Activated naive CD4-positive, alpha-beta T cell treated with anti-CD3 and anti-CD28 coated beads, Interleukin-2, amount 50 U/mL, for 72 hours (primary cell): Measurements from ENCODE around the gene FMNL1. TPM values are rescaled to one million over a fixed set of nuclear protein-coding genes. Genes with fewer than 3 reads are reported as not detected.

Experiments used
- ATAC-seq, 2 donors: fragments of 150-1000 bp; cut with Tn5 transposase; 2 replicates each; pipeline ENCODE4 v1.10.0; 2021; ENCODE audit warnings: mild to moderate bottlenecking in 2 of 2, moderate library complexity in 2 of 2
- DNase-seq, 2 donors: peaks; one replicate each; pipeline ENCODE4 v3.0.0; 2021 to 2022; ENCODE audit warnings: low spot score in 2 of 2
- H3K27ac Mint-ChIP-seq, 2 donors: one replicate each; pipeline ENCODE4 v1.8.0; 2022; ENCODE audit warnings: mild to moderate bottlenecking in 2 of 2, mixed read lengths in 2 of 2
- H3K36me3 Mint-ChIP-seq, 2 donors: one replicate each; pipeline ENCODE4 v1.8.0; 2022; ENCODE audit warnings: mixed read lengths in 2 of 2
- H3K9me3 Mint-ChIP-seq, 2 donors: one replicate each; pipeline ENCODE4 v1.8.0; 2022; ENCODE audit warnings: mixed read lengths in 2 of 2
- total RNA-seq, 2 donors: library from RNA; stranded (reverse); gene quantifications; one replicate each; pipeline ENCODE4 v1.2.3, GENCODE V29; 2022

FMNL1 gene
- total RNA-seq, 2 donors from 2014 or later = 221 to 735 TPM

DNA sequence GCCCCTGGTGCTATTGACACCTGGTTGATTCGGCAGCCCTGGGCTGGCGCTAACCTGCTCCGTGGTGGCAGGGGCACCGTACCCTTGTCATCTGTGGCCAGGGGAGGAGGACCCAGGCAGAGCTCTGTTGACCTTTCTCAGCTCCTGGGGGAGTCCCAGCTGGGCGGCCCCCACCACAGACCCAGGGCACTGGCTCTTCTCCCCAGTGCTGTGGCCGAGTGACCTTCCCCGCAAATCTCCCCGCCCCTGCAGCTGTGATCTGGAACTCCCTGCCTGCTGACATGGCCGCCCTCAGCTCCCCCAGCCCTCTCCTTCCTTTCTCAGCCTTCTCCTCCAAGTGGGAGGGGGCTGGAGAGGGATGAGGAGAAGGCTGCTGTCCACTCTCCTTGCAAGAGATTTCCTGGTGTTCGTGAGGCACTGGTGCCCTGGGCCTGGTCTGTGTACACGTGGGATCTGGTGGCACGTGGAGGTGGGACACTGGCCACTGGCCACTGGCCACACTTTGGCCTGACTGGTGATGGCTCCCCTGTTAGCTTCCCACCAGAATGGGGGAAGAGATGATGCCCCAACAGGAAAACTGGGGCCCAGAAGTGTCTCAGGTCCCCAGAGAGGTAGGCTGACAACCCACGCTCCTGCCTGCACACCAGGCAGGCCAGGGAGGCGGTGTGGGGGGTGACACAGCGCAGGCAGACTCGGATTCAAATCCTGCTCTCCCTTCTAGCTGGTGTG is 8.2 kb downstream of the FMNL1 start:
- Mint-ChIP-seq H3K36me3 (peaks cover 28 to 53% of the 10 kb centered on the region in 2 donors), H3K27ac (peak overlapping the region; percentile 99 to 100)
- peak in 1 of 2 donors; percentile 55 for ATAC-seq

DNA sequence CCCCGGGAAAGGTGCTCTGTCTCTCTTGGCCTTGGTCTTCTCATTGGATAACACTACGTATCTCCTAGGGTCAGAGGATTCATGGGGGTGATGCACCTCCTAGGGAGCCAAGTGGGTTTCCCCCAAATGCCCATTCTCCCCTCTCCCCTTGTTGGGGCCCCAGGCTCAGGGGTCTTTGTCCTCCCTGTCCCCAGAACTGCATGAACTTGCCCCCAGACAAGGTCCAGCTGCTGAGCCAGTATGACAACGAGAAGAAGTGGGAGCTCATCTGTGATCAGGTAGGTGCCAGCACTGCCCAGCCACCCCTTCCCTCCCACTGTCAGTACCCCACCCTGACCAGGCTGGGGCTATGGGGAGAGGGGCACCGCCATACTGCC is 8.7 kb downstream of the FMNL1 start:
- Mint-ChIP-seq H3K36me3 (peaks cover 22 to 51% of the 10 kb centered on the region in 2 donors), H3K9me3 (no peaks in the 10 kb centered on the region), H3K27ac (peak overlapping the region; percentile 99 to 100)
- ATAC-seq = no peak
- peak in 1 of 2 donors; percentile 61 for DNase-seq

More for the DNA sequence above, 8.2 kb downstream of the FMNL1 start:
- H3K9me3 Mint-ChIP-seq = no peaks in the 10 kb centered on the region
- peak in 1 of 2 donors; percentile 90 for DNase-seq

- no peaks in the 10 kb centered on the region for H3K9me3 Mint-ChIP-seq
- ATAC-seq (no peak), DNase-seq (no peak)
Observed at GRCh38 chr17:45230787-45231480, 9.2 kb downstream of the FMNL1 start.

DNA sequence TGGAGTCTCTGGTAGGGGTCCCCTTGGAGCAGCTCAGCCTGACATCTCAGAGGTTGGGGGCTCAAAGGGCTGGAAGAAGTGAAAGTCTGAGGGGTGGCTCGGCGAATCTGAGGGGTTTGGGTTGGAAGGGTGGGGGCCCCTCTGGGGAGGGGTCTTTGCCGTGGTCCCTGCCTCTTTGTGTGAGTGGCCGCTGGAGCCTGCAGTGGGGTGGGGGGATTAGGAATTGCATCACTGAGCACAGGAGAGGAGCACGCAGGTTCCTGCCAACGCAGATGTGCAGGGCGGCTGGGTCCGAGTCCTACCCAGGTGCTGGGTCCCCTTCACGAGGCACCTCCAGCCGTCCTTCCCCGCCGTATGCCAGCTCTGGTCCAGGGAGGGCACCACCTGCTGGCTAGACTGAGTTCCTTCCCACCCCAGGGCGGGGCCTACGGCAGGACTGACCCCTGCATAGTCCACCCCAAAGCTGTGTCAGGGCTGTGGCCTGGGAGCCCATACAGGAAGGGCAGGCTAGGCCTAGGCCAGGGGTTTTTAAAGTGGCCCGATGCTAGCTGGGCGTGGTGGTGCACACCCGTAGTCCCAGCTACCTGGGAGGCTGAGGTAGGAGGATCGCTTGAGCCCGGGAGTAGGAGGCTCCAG is 9.9 kb downstream of the FMNL1 start:
- Mint-ChIP-seq H3K9me3 (no peaks in the 10 kb centered on the region), H3K36me3 (peaks cover 18 to 45% of the 10 kb centered on the region in 2 donors), H3K27ac (peak overlapping the region; percentile 38 to 100)
- DNase-seq (peak; percentile 27 to 65), ATAC-seq (no peak)

More at GRCh38 chr17:45230787-45231480, 9.2 kb downstream of the FMNL1 start:
- peak overlapping the region; percentile 99 to 100 for H3K27ac Mint-ChIP-seq
- peaks cover 22 to 49% of the 10 kb centered on the region in 2 donors for H3K36me3 Mint-ChIP-seq

- H3K27ac Mint-ChIP-seq = peak overlapping the region; percentile 73 to 100
- no peak for ATAC-seq
- H3K36me3 Mint-ChIP-seq = peaks cover 27 to 47% of the 10 kb centered on the region in 2 donors
- DNase-seq = no peak
- H3K9me3 Mint-ChIP-seq = no peaks in the 10 kb centered on the region
Observed at GRCh38 chr17:45232514-45233422, 11.1 kb downstream of the FMNL1 start.

DNA sequence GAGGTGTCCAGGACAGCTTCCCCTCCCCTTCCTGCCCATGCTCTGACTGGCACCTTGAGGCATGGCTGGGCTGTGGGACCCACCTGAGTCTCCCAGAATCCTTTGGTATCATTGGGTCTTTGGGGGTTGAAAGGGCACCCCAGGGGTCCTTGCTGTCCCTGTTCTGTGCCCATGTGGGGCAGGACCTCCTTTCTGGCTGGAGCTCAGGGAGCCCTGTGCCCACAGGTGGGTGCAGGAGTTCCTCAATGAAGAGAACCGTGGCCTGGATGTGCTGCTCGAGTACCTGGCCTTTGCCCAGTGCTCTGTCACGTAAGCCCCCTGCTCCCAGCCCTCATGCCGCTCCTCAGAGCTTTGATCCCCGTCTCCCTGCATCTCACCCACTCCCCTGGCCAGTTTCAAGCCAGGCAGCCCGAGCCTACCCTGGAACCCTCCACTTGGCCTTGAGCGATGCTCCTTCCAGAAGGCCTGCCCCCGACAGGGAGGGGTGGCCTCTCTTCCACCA is 11.8 kb downstream of the FMNL1 start:
- no peak for DNase-seq
- Mint-ChIP-seq H3K36me3 (peaks cover 34 to 49% of the 10 kb centered on the region in 2 donors), H3K27ac (peak overlapping the region; percentile 73 to 84), H3K9me3 (no peaks in the 10 kb centered on the region)
- no peak for ATAC-seq

DNA sequence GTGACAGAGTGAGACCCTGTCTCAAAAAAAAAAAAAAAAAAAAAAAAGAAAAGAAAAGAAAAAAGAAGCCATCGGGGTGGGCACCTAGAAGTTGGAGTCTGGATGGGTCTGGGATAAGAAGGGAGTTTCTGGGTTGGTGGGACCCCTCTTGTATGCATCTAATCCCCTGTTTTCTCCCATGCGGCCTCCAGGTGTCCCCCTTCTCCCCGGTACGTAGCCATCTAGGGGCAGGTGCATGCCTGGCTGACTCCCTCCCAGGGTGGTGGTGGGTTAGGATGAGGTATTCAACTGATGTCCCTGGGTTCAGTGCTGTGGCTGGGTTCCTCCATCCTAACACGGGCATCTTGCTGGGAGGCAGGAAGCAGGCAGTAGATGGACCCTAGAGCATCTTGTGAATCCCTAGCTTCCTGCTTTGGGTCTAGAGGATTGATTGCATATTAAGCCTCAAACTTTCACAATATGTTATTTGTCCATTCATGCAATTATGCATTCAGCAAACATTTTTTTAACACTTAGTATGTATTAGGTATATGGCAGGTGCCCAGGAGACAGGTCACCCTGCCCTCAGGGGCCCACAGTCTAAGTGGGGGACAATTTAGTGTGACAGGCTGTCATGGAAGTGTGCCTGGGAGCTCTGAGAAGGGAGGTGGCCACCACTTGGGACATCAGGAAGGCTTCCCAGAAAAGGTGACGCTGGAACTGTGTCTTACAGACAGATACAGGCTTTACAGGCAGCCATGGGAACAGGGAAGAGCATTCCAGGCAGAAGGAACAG is 13.1 kb downstream of the FMNL1 start:
- ATAC-seq = peak; percentile 11 to 69
- H3K27ac Mint-ChIP-seq = peak overlapping the region in 1 of 2 donors; percentile 80
- DNase-seq = peak in 1 of 2 donors; percentile 46
- H3K9me3 Mint-ChIP-seq = no peaks in the 10 kb centered on the region
- peaks cover 44 to 59% of the 10 kb centered on the region in 2 donors for H3K36me3 Mint-ChIP-seq

- Mint-ChIP-seq H3K9me3 (no peaks in the 10 kb centered on the region), H3K36me3 (peaks cover 44 to 56% of the 10 kb centered on the region in 2 donors), H3K27ac (peak overlapping the region in 1 of 2 donors; percentile 80)
- peak; percentile 68 to 78 for DNase-seq
- ATAC-seq = peak; percentile 55 to 70
Observed at GRCh38 chr17:45235416-45236281, 14.0 kb downstream of the FMNL1 start.

- H3K36me3 Mint-ChIP-seq = peaks cover 44 to 56% of the 10 kb centered on the region in 2 donors
- ATAC-seq (no peak), DNase-seq (no peak)
- no peaks in the 10 kb centered on the region for H3K9me3 Mint-ChIP-seq
- peak overlapping the region in 1 of 2 donors; percentile 80 for H3K27ac Mint-ChIP-seq
Observed at GRCh38 chr17:45236282-45236606, 14.6 kb downstream of the FMNL1 start.

DNA sequence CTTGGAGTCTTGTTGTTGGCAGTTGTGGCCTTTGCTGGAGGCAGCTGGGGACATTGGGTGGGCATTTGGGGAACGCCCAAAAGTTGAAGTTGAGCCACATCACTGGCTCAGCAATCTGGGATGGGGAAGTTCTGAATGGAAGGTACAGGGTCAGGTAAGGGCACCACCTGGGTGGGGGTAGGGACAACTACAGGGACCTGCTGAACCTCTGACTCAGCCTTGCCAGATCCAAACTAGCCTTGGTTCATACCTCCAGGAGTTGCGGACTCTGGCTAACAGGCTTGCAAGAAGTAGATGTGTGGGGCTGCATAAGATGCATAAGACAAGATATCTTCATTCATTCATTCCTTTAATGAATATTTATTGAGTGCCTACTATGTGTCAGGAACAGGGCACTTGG is 16.0 kb downstream of the FMNL1 start:
- Mint-ChIP-seq H3K27ac (peak overlapping the region; percentile 56 to 82), H3K36me3 (peaks cover 34 to 43% of the 10 kb centered on the region in 2 donors), H3K9me3 (no peaks in the 10 kb centered on the region)
- ATAC-seq = no peak
- no peak for DNase-seq

- Mint-ChIP-seq H3K36me3 (peaks cover 34 to 43% of the 10 kb centered on the region in 2 donors), H3K27ac (peak overlapping the region; percentile 56 to 82), H3K9me3 (no peaks in the 10 kb centered on the region)
- DNase-seq (no peak), ATAC-seq (no peak)
Observed at GRCh38 chr17:45238155-45238774, 16.6 kb downstream of the FMNL1 start.

DNA sequence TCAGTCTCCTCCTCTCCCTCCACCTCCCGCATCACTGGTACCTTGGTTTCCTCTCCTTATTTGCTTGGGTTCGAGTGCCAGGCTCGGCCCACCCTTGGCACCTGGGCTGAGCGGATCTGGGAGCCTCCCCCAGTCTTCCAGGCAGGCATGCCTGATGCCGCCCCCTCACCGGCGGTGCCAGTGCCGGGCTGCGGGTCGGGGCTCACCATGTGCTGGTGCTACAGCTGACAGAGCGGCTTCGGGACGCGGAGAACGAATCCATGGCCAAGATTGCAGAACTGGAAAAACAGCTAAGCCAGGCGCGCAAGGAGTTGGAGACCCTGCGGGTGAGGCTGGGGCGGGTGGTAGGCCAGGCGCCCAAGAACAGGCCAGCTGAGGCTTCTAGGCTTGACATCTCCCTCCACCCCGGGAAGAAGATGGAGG is 19.2 kb downstream of the FMNL1 start:
- Mint-ChIP-seq H3K9me3 (no peaks in the 10 kb centered on the region), H3K27ac (peak overlapping the region in 1 of 2 donors; percentile 82), H3K36me3 (peaks cover 26 to 28% of the 10 kb centered on the region in 2 donors)
- ATAC-seq = no peak
- DNase-seq = no peak

GRCh38 chr17:45241328-45242028 is 19.8 kb downstream of the FMNL1 start:
- DNase-seq (no peak), ATAC-seq (no peak)
- peaks cover 26 to 28% of the 10 kb centered on the region in 2 donors for H3K36me3 Mint-ChIP-seq
- H3K27ac Mint-ChIP-seq = peak overlapping the region; percentile 29 to 82
- H3K9me3 Mint-ChIP-seq = no peaks in the 10 kb centered on the region

DNA sequence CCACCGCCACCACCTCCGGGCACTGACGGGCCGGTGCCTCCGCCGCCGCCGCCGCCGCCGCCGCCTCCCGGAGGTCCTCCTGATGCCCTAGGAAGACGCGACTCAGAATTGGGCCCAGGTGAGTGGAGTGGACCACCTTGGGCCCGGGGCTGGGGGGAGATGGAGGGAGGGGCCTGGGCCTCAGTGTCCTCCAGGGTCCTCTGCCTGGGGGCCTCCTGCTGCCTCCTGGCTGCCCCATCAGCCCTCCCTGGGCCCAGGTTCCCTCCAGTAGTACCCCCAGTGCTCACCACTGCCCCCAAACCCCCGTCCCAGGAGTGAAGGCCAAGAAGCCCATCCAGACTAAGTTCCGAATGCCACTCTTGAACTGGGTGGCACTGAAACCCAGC is 20.3 kb downstream of the FMNL1 start:
- H3K9me3 Mint-ChIP-seq = no peaks in the 10 kb centered on the region
- peaks cover 28 to 31% of the 10 kb centered on the region in 2 donors for H3K36me3 Mint-ChIP-seq
- H3K27ac Mint-ChIP-seq = peak overlapping the region in 1 of 2 donors; percentile 89
- no peak for ATAC-seq
- no peak for DNase-seq
